Neural progenitor cell (in vitro differentiated cells): ENCODE measurements around the gene PSMD6. TPM values are rescaled to one million over a fixed set of nuclear protein-coding genes. Genes with fewer than 3 reads are reported as not detected.

Source experiments
- DNase-seq: peaks from one replicate; pipeline ENCODE4 v3.0.0-alpha.2; 2016; ENCODE audit warnings: low spot score
- H2AFZ ChIP-seq: fragments of 200-600 bp; sonication (generic); replicated peaks from 2 replicates; pipeline ENCODE4 v1.6.1; 2016; ENCODE audit warnings: antibody characterized with exemption
- H3F3A ChIP-seq: fragments of 200-600 bp; sonication (generic); 2 replicates; pipeline ENCODE4 v1.6.1; 2016; ENCODE audit warnings: antibody characterized with exemption, low read depth
- H3K27ac ChIP-seq: fragments of 200-600 bp; sonication (generic); 2 replicates; pipeline ENCODE4 v1.5.1; 2016; ENCODE audit warnings: mild to moderate bottlenecking
- H3K27me3 ChIP-seq: fragments of 200-600 bp; sonication (generic); 2 replicates; pipeline ENCODE4 v1.6.1; 2016; ENCODE audit warnings: mild to moderate bottlenecking, moderate library complexity
- H3K36me3 ChIP-seq: fragments of 200-600 bp; sonication (generic); 2 replicates; pipeline ENCODE4 v1.5.1; 2016
- H3K4me1 ChIP-seq: fragments of 200-600 bp; sonication (generic); 2 replicates; pipeline ENCODE4 v1.6.1; 2016; ENCODE audit warnings: mixed run types
- H3K4me2 ChIP-seq: fragments of 200-600 bp; sonication (generic); 2 replicates; pipeline ENCODE4 v1.6.1; 2016
- H3K4me3 ChIP-seq: fragments of 200-600 bp; sonication (generic); 2 replicates; pipeline ENCODE4 v1.5.1; 2016
- H3K79me2 ChIP-seq: fragments of 200-600 bp; sonication (generic); 2 replicates; pipeline ENCODE4 v1.6.1; 2016; ENCODE audit warnings: low read depth
- H3K9ac ChIP-seq: fragments of 200-600 bp; sonication (generic); 2 replicates; pipeline ENCODE4 v1.6.1; 2016
- H3K9me3 ChIP-seq: fragments of 200-600 bp; sonication (generic); 2 replicates; pipeline ENCODE4 v1.5.1; 2016; ENCODE audit warnings: low read depth
- H4K20me1 ChIP-seq: fragments of 200-600 bp; sonication (generic); 2 replicates; pipeline ENCODE4 v1.6.1; 2016; ENCODE audit warnings: low read depth
- H3K27ac Mint-ChIP-seq: 3 replicates; pipeline ENCODE4 v1.8.0; 2021; ENCODE audit warnings: mixed read lengths
- H3K27me3 Mint-ChIP-seq: 2 replicates; pipeline ENCODE4 v1.8.0; 2022; ENCODE audit warnings: low read depth, mild to moderate bottlenecking, inconsistent platforms, moderate library complexity, mixed read lengths; ENCODE audit not compliant: insufficient read depth
- H3K36me3 Mint-ChIP-seq: 3 replicates; pipeline ENCODE4 v1.8.0; 2021; ENCODE audit warnings: mixed read lengths
- H3K4me1 Mint-ChIP-seq: 3 replicates; pipeline ENCODE4 v1.8.0; 2021; ENCODE audit warnings: mixed read lengths
- H3K4me3 Mint-ChIP-seq: 3 replicates; pipeline ENCODE4 v1.8.0; 2021; ENCODE audit warnings: mild to moderate bottlenecking, moderate library complexity, mixed read lengths
- H3K9me3 Mint-ChIP-seq: 3 replicates; pipeline ENCODE4 v1.8.0; 2020; ENCODE audit warnings: mixed read lengths
- CTCF ChIP-seq: fragments of 200-600 bp; sonication (generic); IDR thresholded peaks from 2 replicates; pipeline ENCODE4 v1.5.1; 2017; ENCODE audit warnings: antibody characterized with exemption, mild to moderate bottlenecking
- EZH2 ChIP-seq: fragments of 200-600 bp; sonication (generic); IDR thresholded peaks from 2 replicates; pipeline ENCODE4 v1.6.1; 2017; ENCODE audit warnings: antibody characterized with exemption, mild to moderate bottlenecking, moderate library complexity
- EZH2phosphoT487 ChIP-seq: fragments of 200-600 bp; sonication (generic); IDR thresholded peaks from 2 replicates; pipeline ENCODE4 v1.6.1; 2017; ENCODE audit warnings: antibody characterized with exemption
- total RNA-seq: library from RNA; depleted of rRNA; stranded (reverse); fragments of >200 nt; gene quantifications from 2 replicates; pipeline ENCODE4 v1.2.3, GENCODE V29; 2015; ENCODE audit warnings: low replicate concordance

PSMD6 gene
- total RNA-seq, 1 donor from 2014 or later = 141 TPM

GRCh38 chr3:63972987-63973386, 50.3 kb downstream of the PSMD6 start:
- H4K20me1 ChIP-seq = no peaks in the 10 kb centered on the region
- DNase-seq = no peak
- H3K36me3 Mint-ChIP-seq = peaks cover 6% of the 10 kb centered on the region
- H3K4me1 Mint-ChIP-seq = peaks cover 78% of the 10 kb centered on the region
- peak overlapping the region; percentile 1 for H3K4me3 ChIP-seq
- H3K27me3 ChIP-seq = no peaks in the 10 kb centered on the region
- H3K27ac Mint-ChIP-seq = peak overlapping the region; percentile 89
- H2AFZ ChIP-seq = no peak overlapping the region
- H3K4me3 Mint-ChIP-seq = no peak overlapping the region
- H3F3A ChIP-seq = peaks cover 57% of the 10 kb centered on the region
- no peaks in the 10 kb centered on the region for H3K27me3 Mint-ChIP-seq
- no peaks in the 10 kb centered on the region for H3K36me3 ChIP-seq
- no peak overlapping the region for H3K9ac ChIP-seq
- peak overlapping the region; percentile 98 for H3K27ac ChIP-seq
- H3K79me2 ChIP-seq = peaks cover 82% of the 10 kb centered on the region
- H3K9me3 Mint-ChIP-seq = no peaks in the 10 kb centered on the region
- H3K4me2 ChIP-seq = peak overlapping the region; percentile 91
- H3K4me1 ChIP-seq = peaks cover 90% of the 10 kb centered on the region
- TF ChIP-seq EZH2phosphoT487 (no peak), EZH2 (no peak), CTCF (no peak)
- H3K9me3 ChIP-seq = no peaks in the 10 kb centered on the region

- Histone ChIP-seq H3K4me3 (peak overlapping the region; percentile 50), H4K20me1 (no peaks in the 10 kb centered on the region), H3K9ac (no peak overlapping the region), H3K27ac (peak overlapping the region; percentile 98), H3K27me3 (no peaks in the 10 kb centered on the region), H3K36me3 (no peaks in the 10 kb centered on the region), H3K4me2 (peak overlapping the region; percentile 91), H3K79me2 (peaks cover 82% of the 10 kb centered on the region), H3K9me3 (no peaks in the 10 kb centered on the region), H2AFZ (no peak overlapping the region), H3F3A (peaks cover 65% of the 10 kb centered on the region), H3K4me1 (peaks cover 90% of the 10 kb centered on the region)
- H3K9me3 Mint-ChIP-seq = no peaks in the 10 kb centered on the region
- H3K27me3 Mint-ChIP-seq = peaks cover 2% of the 10 kb centered on the region
- H3K36me3 Mint-ChIP-seq = peaks cover 6% of the 10 kb centered on the region
- peak overlapping the region; percentile 89 for H3K27ac Mint-ChIP-seq
- no peak for DNase-seq
- peak overlapping the region; percentile 21 for H3K4me3 Mint-ChIP-seq
- peaks cover 78% of the 10 kb centered on the region for H3K4me1 Mint-ChIP-seq
- TF ChIP-seq CTCF = no peak
- no peak for TF ChIP-seq EZH2
- TF ChIP-seq EZH2phosphoT487 = no peak
These were observed 51.1 kb downstream of the PSMD6 start for GRCh38 chr3:63972196-63972595.

GRCh38 chr3:63970631-63971475, 52.4 kb downstream of the PSMD6 start:
- TF ChIP-seq EZH2phosphoT487 (peak; percentile 38), EZH2 (no peak)
- Histone ChIP-seq H3F3A (peaks cover 77% of the 10 kb centered on the region), H3K9me3 (no peaks in the 10 kb centered on the region), H4K20me1 (no peaks in the 10 kb centered on the region), H3K79me2 (peaks cover 81% of the 10 kb centered on the region), H3K9ac (no peak overlapping the region), H3K27ac (peak overlapping the region; percentile 98), H3K36me3 (no peaks in the 10 kb centered on the region), H3K4me3 (peak overlapping the region; percentile 50), H3K4me1 (peaks cover 96% of the 10 kb centered on the region), H2AFZ (no peak overlapping the region), H3K27me3 (no peaks in the 10 kb centered on the region), H3K4me2 (peak overlapping the region; percentile 91)
- Mint-ChIP-seq H3K4me1 (peaks cover 79% of the 10 kb centered on the region), H3K27me3 (peaks cover 2% of the 10 kb centered on the region), H3K4me3 (peak overlapping the region; percentile 78), H3K9me3 (no peaks in the 10 kb centered on the region), H3K27ac (peak overlapping the region; percentile 99), H3K36me3 (peaks cover 6% of the 10 kb centered on the region)
- DNase-seq = peak; percentile 86

- Histone ChIP-seq H3K4me3 (peak overlapping the region; percentile 50), H3K27ac (peak overlapping the region; percentile 98), H3K9ac (no peak overlapping the region), H2AFZ (no peak overlapping the region), H3K4me2 (peak overlapping the region; percentile 91), H3K27me3 (no peaks in the 10 kb centered on the region), H4K20me1 (no peaks in the 10 kb centered on the region), H3K4me1 (peaks cover 96% of the 10 kb centered on the region), H3K9me3 (no peaks in the 10 kb centered on the region), H3F3A (peaks cover 87% of the 10 kb centered on the region), H3K79me2 (peaks cover 81% of the 10 kb centered on the region), H3K36me3 (no peaks in the 10 kb centered on the region)
- peaks cover 2% of the 10 kb centered on the region for H3K27me3 Mint-ChIP-seq
- no peak for DNase-seq
- TF ChIP-seq CTCF = no peak
- H3K27ac Mint-ChIP-seq = peak overlapping the region; percentile 48
- H3K36me3 Mint-ChIP-seq = peaks cover 6% of the 10 kb centered on the region
- no peaks in the 10 kb centered on the region for H3K9me3 Mint-ChIP-seq
- no peak overlapping the region for H3K4me3 Mint-ChIP-seq
- H3K4me1 Mint-ChIP-seq = peaks cover 84% of the 10 kb centered on the region
These were observed 53.4 kb downstream of the PSMD6 start for GRCh38 chr3:63969876-63970275.
